Neuronal stem cell (in vitro differentiated cells): ENCODE measurements around the gene PDE4B.

Source experiments
- DNase-seq: peaks from one replicate; pipeline ENCODE4 v3.0.0-alpha.2; 2013; ENCODE audit warnings: low spot score
- H2AFZ ChIP-seq: one replicate; pipeline ENCODE4 v1.6.1; 2013; ENCODE audit warnings: mild to moderate bottlenecking, low read length, inconsistent platforms
- H2AK5ac ChIP-seq: 2 replicates; pipeline ENCODE4 v1.6.1; 2013; ENCODE audit warnings: low read depth, mild to moderate bottlenecking, inconsistent platforms, low read length, moderate library complexity, mixed read lengths
- H2BK120ac ChIP-seq: 2 replicates; pipeline ENCODE4 v1.6.1; 2013; ENCODE audit warnings: low read depth, mild to moderate bottlenecking, inconsistent platforms, low read length, moderate library complexity, mixed read lengths
- H2BK12ac ChIP-seq: one replicate; pipeline ENCODE4 v1.6.1; 2013; ENCODE audit warnings: low read length, inconsistent platforms
- H2BK15ac ChIP-seq: 2 replicates; pipeline ENCODE4 v1.6.1; 2013; ENCODE audit warnings: mild to moderate bottlenecking, low read length, inconsistent platforms, mixed read lengths
- H2BK5ac ChIP-seq: one replicate; pipeline ENCODE4 v1.6.1; 2013; ENCODE audit warnings: inconsistent platforms, mild to moderate bottlenecking, low read length, moderate library complexity
- H3K14ac ChIP-seq: one replicate; pipeline ENCODE4 v1.6.1; 2013; ENCODE audit warnings: low read length, inconsistent platforms
- H3K18ac ChIP-seq: 2 replicates; pipeline ENCODE4 v1.6.1; 2013; ENCODE audit warnings: low read length, inconsistent platforms
- H3K23ac ChIP-seq: 2 replicates; pipeline ENCODE4 v1.6.1; 2013; ENCODE audit warnings: low read depth, mild to moderate bottlenecking, mixed read lengths, low read length, inconsistent platforms; ENCODE audit not compliant: poor library complexity
- H3K27ac ChIP-seq: replicated peaks from 3 replicates; pipeline ENCODE4 v1.5.1; 2013; ENCODE audit warnings: low read length, inconsistent platforms
- H3K27me3 ChIP-seq, 3 experiments: 2 replicates each; pipeline ENCODE4 v1.6.1; 2013; ENCODE audit warnings: low read length in 3 of 3, mild to moderate bottlenecking in 2 of 3, inconsistent platforms in 1 of 3, low read depth in 1 of 3, mixed read lengths in 1 of 3, moderate library complexity in 1 of 3; ENCODE audit not compliant: control insufficient read depth in 3 of 3, insufficient read depth in 3 of 3
- H3K36me3 ChIP-seq, 2 donors: replicated peaks in 1 of 2; 2 replicates each; pipeline ENCODE4 v1.6.1; 2013; ENCODE audit warnings: low read length in 2 of 2; ENCODE audit not compliant: control insufficient read depth in 2 of 2, insufficient read depth in 2 of 2
- H3K4ac ChIP-seq: 2 replicates; pipeline ENCODE4 v1.6.1; 2013; ENCODE audit warnings: inconsistent platforms, mild to moderate bottlenecking, low read length, moderate library complexity
- H3K4me1 ChIP-seq, 2 donors: 1 replicate in 1 of 2; 2 replicates in 1 of 2; pipeline ENCODE4 v1.6.1; 2013; ENCODE audit warnings: low read length in 2 of 2, low read depth in 1 of 2; ENCODE audit not compliant: control insufficient read depth in 2 of 2, insufficient read depth in 1 of 2
- H3K4me2 ChIP-seq: one replicate; pipeline ENCODE4 v1.6.1; 2013; ENCODE audit warnings: mild to moderate bottlenecking, low read length, inconsistent platforms; ENCODE audit not compliant: insufficient read depth, poor library complexity, severe bottlenecking
- H3K4me3 ChIP-seq, 2 donors: 2 replicates each; pipeline ENCODE4 v1.5.1; 2013; ENCODE audit warnings: low read length in 2 of 2, mild to moderate bottlenecking in 2 of 2, inconsistent platforms in 1 of 2, moderate library complexity in 1 of 2
- H3K79me1 ChIP-seq: one replicate; pipeline ENCODE4 v1.6.1; 2013; ENCODE audit warnings: low read depth, mild to moderate bottlenecking, inconsistent platforms, low read length, moderate library complexity
- H3K9ac ChIP-seq: one replicate; pipeline ENCODE4 v1.6.1; 2013; ENCODE audit warnings: mild to moderate bottlenecking, low read depth, low read length, inconsistent platforms; ENCODE audit not compliant: poor library complexity
- H3K9me3 ChIP-seq, 2 donors: replicated peaks in 1 of 2; 2 replicates each; pipeline versions ENCODE3 to v1.6.1; 2013; ENCODE audit warnings: low read length in 2 of 2, mild to moderate bottlenecking in 2 of 2, inconsistent platforms in 1 of 2, low read depth in 1 of 2, mixed read lengths in 1 of 2, moderate library complexity in 1 of 2; ENCODE audit not compliant: control insufficient read depth in 2 of 2, insufficient read depth in 1 of 2
- H4K8ac ChIP-seq: one replicate; pipeline ENCODE4 v1.6.1; 2013; ENCODE audit warnings: low read depth, mild to moderate bottlenecking, inconsistent platforms, low read length, moderate library complexity
- H4K91ac ChIP-seq: one replicate; pipeline ENCODE4 v1.6.1; 2013; ENCODE audit warnings: low read length, low read depth, mild to moderate bottlenecking, inconsistent platforms; ENCODE audit not compliant: poor library complexity
- WGBS, 2 donors: extraction: QIAGEN DNeasy Blood & Tissue Kit; methylation state at CpG; one replicate each; pipeline ENCODE4 v1.1.7; 2013; ENCODE audit warnings: missing lambda C conversion rate in 2 of 2, mixed read lengths in 1 of 2; ENCODE audit not compliant: insufficient read length in 2 of 2, insufficient replicate concordance in 1 of 2; ENCODE audit errors: extremely low coverage in 2 of 2; 5-methylcytosine and 5-hydroxymethylcytosine counted together

PDE4B gene

GRCh38 chr1:66242646-66243547 lies 450.2 kb downstream of the PDE4B start:
- no peak overlapping the region for H3K14ac ChIP-seq
- WGBS, 2 donors = no CpG with 5 or more reads among the region's 6 CpGs

GRCh38 chr1:66243548-66244130 lies 450.9 kb downstream of the PDE4B start:
- Histone ChIP-seq H2AK5ac (no peak overlapping the region), H3K27me3 (no peaks in the 10 kb centered on the region), H3K23ac (no peak overlapping the region), H3K4ac (no peak overlapping the region), H3K9me3 (no peaks in the 10 kb centered on the region), H3K14ac (no peak overlapping the region), H3K36me3 (no peaks in the 10 kb centered on the region), H2AFZ (no peak overlapping the region), H4K91ac (no peak overlapping the region), H2BK120ac (no peak overlapping the region), H3K27ac (no peak overlapping the region), H2BK12ac (no peak overlapping the region), H3K79me1 (no peaks in the 10 kb centered on the region), H2BK15ac (no peak overlapping the region), H4K8ac (no peak overlapping the region), H3K4me3 (no peak overlapping the region), H3K4me1 (peaks cover 2 to 4% of the 10 kb centered on the region in 2 donors), H3K9ac (no peak overlapping the region), H2BK5ac (no peak overlapping the region), H3K18ac (no peak overlapping the region), H3K4me2 (no peak overlapping the region)
- no peak for DNase-seq
- WGBS, 2 donors = no CpG with 5 or more reads among the region's 2 CpGs

More at GRCh38 chr1:66242646-66243547, 450.2 kb downstream of the PDE4B start:
- Histone ChIP-seq H2BK12ac (no peak overlapping the region), H3K4ac (no peak overlapping the region), H3K4me2 (no peak overlapping the region), H3K27me3 (no peaks in the 10 kb centered on the region), H3K9ac (no peak overlapping the region), H3K9me3 (no peaks in the 10 kb centered on the region), H2BK15ac (no peak overlapping the region), H2BK5ac (no peak overlapping the region), H3K27ac (no peak overlapping the region), H4K8ac (no peak overlapping the region), H4K91ac (no peak overlapping the region), H2AFZ (peak overlapping the region; percentile 18), H2BK120ac (no peak overlapping the region), H3K23ac (no peak overlapping the region), H3K4me1 (peaks cover 2 to 4% of the 10 kb centered on the region in 2 donors), H3K18ac (no peak overlapping the region), H3K4me3 (no peak overlapping the region), H3K79me1 (no peaks in the 10 kb centered on the region), H3K36me3 (no peaks in the 10 kb centered on the region), H2AK5ac (no peak overlapping the region)
- peak; percentile 72 for DNase-seq

GRCh38 chr1:66244429-66244828 lies 451.7 kb downstream of the PDE4B start:
- H3K4me1 ChIP-seq = peaks cover 2 to 4% of the 10 kb centered on the region in 2 donors
- peak overlapping the region; percentile 26 for H3K27ac ChIP-seq
- H3K27me3 ChIP-seq = no peaks in the 10 kb centered on the region
- H3K4ac ChIP-seq = no peak overlapping the region
- H3K23ac ChIP-seq = no peak overlapping the region
- DNase-seq = no peak
- H4K8ac ChIP-seq = no peak overlapping the region
- H3K14ac ChIP-seq = no peak overlapping the region
- H2AFZ ChIP-seq = no peak overlapping the region
- H3K4me3 ChIP-seq = no peak overlapping the region
- no peak overlapping the region for H2BK5ac ChIP-seq
- H3K36me3 ChIP-seq = no peaks in the 10 kb centered on the region
- no peak overlapping the region for H2BK120ac ChIP-seq
- no peak overlapping the region for H2AK5ac ChIP-seq
- H3K79me1 ChIP-seq = no peaks in the 10 kb centered on the region
- no peaks in the 10 kb centered on the region for H3K9me3 ChIP-seq
- H3K18ac ChIP-seq = no peak overlapping the region
- H2BK15ac ChIP-seq = no peak overlapping the region
- H2BK12ac ChIP-seq = no peak overlapping the region
- H3K4me2 ChIP-seq = no peak overlapping the region
- no peak overlapping the region for H4K91ac ChIP-seq
- WGBS, 2 donors = no CpG with 5 or more reads among the region's 3 CpGs
- no peak overlapping the region for H3K9ac ChIP-seq

GRCh38 chr1:66245691-66246090 lies 453.0 kb downstream of the PDE4B start:
- no peak overlapping the region for H2BK12ac ChIP-seq
- no peak overlapping the region for H2BK120ac ChIP-seq
- H4K8ac ChIP-seq = no peak overlapping the region
- H2AFZ ChIP-seq = no peak overlapping the region
- DNase-seq = no peak
- H3K27me3 ChIP-seq = no peaks in the 10 kb centered on the region
- no peak overlapping the region for H3K14ac ChIP-seq
- no peak overlapping the region for H3K18ac ChIP-seq
- no peak overlapping the region for H4K91ac ChIP-seq
- no peak overlapping the region for H3K9ac ChIP-seq
- H3K23ac ChIP-seq = no peak overlapping the region
- no peaks in the 10 kb centered on the region for H3K36me3 ChIP-seq
- WGBS, 2 donors = no CpG with 5 or more reads among the region's 1 CpG
- H3K79me1 ChIP-seq = no peaks in the 10 kb centered on the region
- no peak overlapping the region for H3K4ac ChIP-seq
- peaks cover 2 to 4% of the 10 kb centered on the region in 2 donors for H3K4me1 ChIP-seq
- no peak overlapping the region for H3K4me3 ChIP-seq
- no peak overlapping the region for H3K27ac ChIP-seq
- H2BK5ac ChIP-seq = no peak overlapping the region
- no peak overlapping the region for H3K4me2 ChIP-seq
- H2BK15ac ChIP-seq = no peak overlapping the region
- no peaks in the 10 kb centered on the region for H3K9me3 ChIP-seq
- no peak overlapping the region for H2AK5ac ChIP-seq
